GM12864 (cell line): ENCODE results near the gene USP3.

ENCODE experiments used
- DNase-seq: peaks from one replicate; pipeline ENCODE4 v3.0.0-alpha.2; 2011; ENCODE audit warnings: low read depth
- H3K4me3 ChIP-seq: 2 replicates; pipeline ENCODE4 v1.5.1; 2011; ENCODE audit warnings: mild to moderate bottlenecking, low read depth, low read length, control low read depth
- TF ChIP-seq, protein P1 (sequence below): IDR thresholded peaks from 2 replicates; pipeline ENCODE4 v1.5.1; 2011; ENCODE audit warnings: low read depth, mild to moderate bottlenecking, moderate library complexity, low read length, control low read depth, inconsistent platforms; ENCODE audit errors: missing control alignments

USP3 gene

GRCh38 chr15:63630036-63630751 is 125.8 kb downstream of the USP3 start:
- no peak for DNase-seq
- TF ChIP-seq, protein P1, sequence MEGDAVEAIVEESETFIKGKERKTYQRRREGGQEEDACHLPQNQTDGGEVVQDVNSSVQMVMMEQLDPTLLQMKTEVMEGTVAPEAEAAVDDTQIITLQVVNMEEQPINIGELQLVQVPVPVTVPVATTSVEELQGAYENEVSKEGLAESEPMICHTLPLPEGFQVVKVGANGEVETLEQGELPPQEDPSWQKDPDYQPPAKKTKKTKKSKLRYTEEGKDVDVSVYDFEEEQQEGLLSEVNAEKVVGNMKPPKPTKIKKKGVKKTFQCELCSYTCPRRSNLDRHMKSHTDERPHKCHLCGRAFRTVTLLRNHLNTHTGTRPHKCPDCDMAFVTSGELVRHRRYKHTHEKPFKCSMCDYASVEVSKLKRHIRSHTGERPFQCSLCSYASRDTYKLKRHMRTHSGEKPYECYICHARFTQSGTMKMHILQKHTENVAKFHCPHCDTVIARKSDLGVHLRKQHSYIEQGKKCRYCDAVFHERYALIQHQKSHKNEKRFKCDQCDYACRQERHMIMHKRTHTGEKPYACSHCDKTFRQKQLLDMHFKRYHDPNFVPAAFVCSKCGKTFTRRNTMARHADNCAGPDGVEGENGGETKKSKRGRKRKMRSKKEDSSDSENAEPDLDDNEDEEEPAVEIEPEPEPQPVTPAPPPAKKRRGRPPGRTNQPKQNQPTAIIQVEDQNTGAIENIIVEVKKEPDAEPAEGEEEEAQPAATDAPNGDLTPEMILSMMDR: no peak
- no peak overlapping the region for H3K4me3 ChIP-seq

DNA sequence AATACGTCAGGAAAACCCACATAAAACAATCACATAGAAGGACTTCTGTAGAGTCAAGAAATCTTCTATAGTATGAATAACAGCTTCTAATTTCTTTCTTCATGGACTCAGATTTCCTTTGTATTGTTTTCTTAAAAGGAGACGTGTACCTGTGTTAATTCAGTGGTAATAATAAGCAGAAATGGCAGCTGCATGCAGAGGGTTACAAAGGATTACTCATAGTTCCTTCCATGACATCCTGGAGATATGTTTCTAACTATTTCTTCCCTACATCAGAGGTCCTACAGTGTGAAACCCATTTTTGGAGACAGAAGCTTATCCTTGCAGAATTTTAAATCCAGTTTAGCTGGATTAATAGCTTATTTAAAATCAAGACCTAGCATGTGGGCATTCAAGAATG is 128.9 kb downstream of the USP3 start:
- no peak overlapping the region for H3K4me3 ChIP-seq
- no peak for DNase-seq
- TF ChIP-seq, protein P1: no peak

GRCh38 chr15:63634154-63634553 is 129.8 kb downstream of the USP3 start:
- TF ChIP-seq, protein P1: no peak
- H3K4me3 ChIP-seq: no peak overlapping the region
- DNase-seq: no peak

GRCh38 chr15:63636518-63637061 is 132.2 kb downstream of the USP3 start:
- DNase-seq: no peak
- H3K4me3 ChIP-seq: no peak overlapping the region
- TF ChIP-seq, protein P1: no peak

- TF ChIP-seq, protein P1: no peak
- H3K4me3 ChIP-seq: no peak overlapping the region
- DNase-seq: no peak
Observed at GRCh38 chr15:63638839-63639238, 134.4 kb downstream of the USP3 start.

DNA sequence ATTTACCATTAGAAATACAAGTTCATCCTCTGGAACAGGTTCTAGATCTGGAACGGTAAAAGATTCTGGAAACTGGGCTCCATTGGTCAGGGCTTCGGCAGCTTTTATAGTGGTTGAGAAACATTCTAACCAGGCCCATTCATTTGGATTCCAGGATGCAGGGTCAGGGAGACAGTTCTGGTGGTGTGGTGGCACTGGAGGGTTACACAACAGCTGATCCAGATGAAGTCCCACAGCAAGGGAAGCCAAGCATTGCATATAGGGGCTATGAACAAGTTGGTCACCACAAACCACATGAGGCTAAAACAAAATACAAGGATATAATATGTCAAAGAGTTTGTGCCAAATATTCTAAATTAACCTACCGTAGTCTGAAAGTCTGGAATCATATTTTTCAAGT is 135.8 kb downstream of the USP3 start:
- TF ChIP-seq, protein P1: no peak
- DNase-seq: no peak

More for the DNA sequence above, 135.8 kb downstream of the USP3 start:
- H3K4me3 ChIP-seq: no peak overlapping the region
